Panc1 (cell line): ENCODE measurements around the gene SLC35F2.

Source experiments
- POLR2AphosphoS5 ChIP-seq: IDR thresholded peaks from 2 replicates; pipeline ENCODE4 v1.6.1; 2012; ENCODE audit warnings: mild to moderate bottlenecking, low read depth, low read length, moderate library complexity
- REST ChIP-seq, 2 experiments: IDR thresholded peaks; 2 replicates each; pipeline ENCODE4 v1.6.1; 2011 to 2012; ENCODE audit warnings: low read depth in 2 of 2, control low read depth in 1 of 2, low read length in 1 of 2, mild to moderate bottlenecking in 1 of 2, moderate library complexity in 1 of 2; ENCODE audit not compliant: insufficient read depth in 1 of 2
- SIN3A ChIP-seq: IDR thresholded peaks from 2 replicates; pipeline ENCODE4 v1.6.1; 2012; ENCODE audit warnings: low read depth, mild to moderate bottlenecking, low read length, moderate library complexity, borderline replicate concordance; ENCODE audit not compliant: insufficient read depth
- TCF7L2 ChIP-seq: IDR thresholded peaks from 2 replicates; pipeline ENCODE4 v1.6.1; 2011; ENCODE audit warnings: mild to moderate bottlenecking, low read depth, low read length, inconsistent platforms
- TF ChIP-seq, protein P1 (sequence below): fragments of 450-650 bp; IDR thresholded peaks from 2 replicates; pipeline ENCODE4 v1.5.1; 2017; ENCODE audit warnings: mild to moderate bottlenecking

GRCh38 chr11:107777110-107777509, 81.5 kb downstream of the SLC35F2 start:
- TF ChIP-seq, protein P1, sequence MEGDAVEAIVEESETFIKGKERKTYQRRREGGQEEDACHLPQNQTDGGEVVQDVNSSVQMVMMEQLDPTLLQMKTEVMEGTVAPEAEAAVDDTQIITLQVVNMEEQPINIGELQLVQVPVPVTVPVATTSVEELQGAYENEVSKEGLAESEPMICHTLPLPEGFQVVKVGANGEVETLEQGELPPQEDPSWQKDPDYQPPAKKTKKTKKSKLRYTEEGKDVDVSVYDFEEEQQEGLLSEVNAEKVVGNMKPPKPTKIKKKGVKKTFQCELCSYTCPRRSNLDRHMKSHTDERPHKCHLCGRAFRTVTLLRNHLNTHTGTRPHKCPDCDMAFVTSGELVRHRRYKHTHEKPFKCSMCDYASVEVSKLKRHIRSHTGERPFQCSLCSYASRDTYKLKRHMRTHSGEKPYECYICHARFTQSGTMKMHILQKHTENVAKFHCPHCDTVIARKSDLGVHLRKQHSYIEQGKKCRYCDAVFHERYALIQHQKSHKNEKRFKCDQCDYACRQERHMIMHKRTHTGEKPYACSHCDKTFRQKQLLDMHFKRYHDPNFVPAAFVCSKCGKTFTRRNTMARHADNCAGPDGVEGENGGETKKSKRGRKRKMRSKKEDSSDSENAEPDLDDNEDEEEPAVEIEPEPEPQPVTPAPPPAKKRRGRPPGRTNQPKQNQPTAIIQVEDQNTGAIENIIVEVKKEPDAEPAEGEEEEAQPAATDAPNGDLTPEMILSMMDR: no peak
- TF ChIP-seq POLR2AphosphoS5 (no peak), REST (IDR thresholded peaks at IDR 0.05; ENCODE audit: insufficient read depth in 1 of 2, low read depth in 2 of 2, low read length in 1 of 2) (no peak), SIN3A (no peak), TCF7L2 (no peak)
